ENCODE measurements around the gene LRRC9.
"Not testable (repeated sequence)": the region's sequence is repeated elsewhere in the genome, so short reads cannot be mapped to it uniquely, and the experiment has no call there.

The LRRC9 gene

DNA sequence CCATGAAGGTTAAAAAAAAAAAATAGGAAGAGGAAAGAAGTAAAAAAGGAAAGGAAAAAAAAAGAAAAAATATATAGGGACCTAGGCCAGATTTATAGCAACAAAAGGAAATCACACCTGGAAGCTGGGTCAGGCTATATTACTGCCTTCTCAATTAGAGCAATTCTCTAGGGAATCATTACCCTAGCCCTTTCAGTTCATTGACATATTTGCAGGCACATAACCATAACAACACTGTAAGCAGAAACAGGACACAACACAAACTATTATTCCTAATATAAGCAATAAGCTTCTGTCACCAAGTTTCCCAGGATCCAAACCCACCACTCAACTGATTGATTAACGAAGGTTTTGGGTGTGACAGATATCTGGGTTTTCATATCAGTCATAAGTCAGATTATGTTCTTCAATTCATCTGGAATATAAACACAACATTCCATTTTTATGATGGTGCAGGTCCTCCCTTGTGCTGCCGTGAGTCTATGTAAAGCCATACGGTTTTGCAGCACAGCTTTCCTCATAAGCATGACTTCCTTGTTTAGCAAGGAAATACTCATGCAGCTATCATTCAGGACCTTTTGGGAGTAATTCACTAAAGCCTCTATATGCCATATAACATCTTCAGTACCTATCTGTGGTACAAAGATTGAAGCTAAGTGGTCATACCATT lies 176.0 kb downstream of the LRRC9 start:
- H3K27ac ChIP-seq: no peak overlapping the region
- TF ChIP-seq, protein P1, sequence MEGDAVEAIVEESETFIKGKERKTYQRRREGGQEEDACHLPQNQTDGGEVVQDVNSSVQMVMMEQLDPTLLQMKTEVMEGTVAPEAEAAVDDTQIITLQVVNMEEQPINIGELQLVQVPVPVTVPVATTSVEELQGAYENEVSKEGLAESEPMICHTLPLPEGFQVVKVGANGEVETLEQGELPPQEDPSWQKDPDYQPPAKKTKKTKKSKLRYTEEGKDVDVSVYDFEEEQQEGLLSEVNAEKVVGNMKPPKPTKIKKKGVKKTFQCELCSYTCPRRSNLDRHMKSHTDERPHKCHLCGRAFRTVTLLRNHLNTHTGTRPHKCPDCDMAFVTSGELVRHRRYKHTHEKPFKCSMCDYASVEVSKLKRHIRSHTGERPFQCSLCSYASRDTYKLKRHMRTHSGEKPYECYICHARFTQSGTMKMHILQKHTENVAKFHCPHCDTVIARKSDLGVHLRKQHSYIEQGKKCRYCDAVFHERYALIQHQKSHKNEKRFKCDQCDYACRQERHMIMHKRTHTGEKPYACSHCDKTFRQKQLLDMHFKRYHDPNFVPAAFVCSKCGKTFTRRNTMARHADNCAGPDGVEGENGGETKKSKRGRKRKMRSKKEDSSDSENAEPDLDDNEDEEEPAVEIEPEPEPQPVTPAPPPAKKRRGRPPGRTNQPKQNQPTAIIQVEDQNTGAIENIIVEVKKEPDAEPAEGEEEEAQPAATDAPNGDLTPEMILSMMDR (conservative IDR thresholded peaks at IDR 0.05): no peak
- TF ChIP-seq ZFX (IDR thresholded peaks at IDR 0.05): no peak

DNA sequence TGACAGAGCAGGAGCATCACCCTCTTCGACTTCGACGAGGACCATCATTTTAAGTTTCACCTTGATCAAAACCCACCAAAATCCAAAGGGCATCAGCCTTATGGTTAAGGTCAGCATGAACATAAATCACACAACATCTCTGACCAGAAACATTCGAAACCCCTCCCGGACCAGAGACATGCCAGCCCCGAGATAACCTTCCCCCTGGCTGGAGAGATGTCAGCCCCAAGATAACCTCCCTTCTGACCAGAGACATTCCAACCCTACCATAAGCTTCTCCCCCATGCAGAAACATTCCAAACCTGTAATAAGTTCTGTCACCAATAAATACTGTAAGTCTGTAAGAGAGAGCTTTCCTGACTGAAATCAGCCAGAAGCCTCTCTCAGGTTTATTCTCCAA lies 178.0 kb downstream of the LRRC9 start:
- no peak for TF ChIP-seq ZFX (IDR thresholded peaks at IDR 0.05)
- TF ChIP-seq, protein P1 (conservative IDR thresholded peaks at IDR 0.05): no peak
- no peak overlapping the region for H3K27ac ChIP-seq

GRCh38 chr14:60099855-60100254 lies 179.9 kb downstream of the LRRC9 start:
- H3K27ac ChIP-seq: not testable (repeated sequence)

- no peak overlapping the region for H3K27ac ChIP-seq
- no peak for TF ChIP-seq ZFX (IDR thresholded peaks at IDR 0.05)
- TF ChIP-seq, protein P1 (conservative IDR thresholded peaks at IDR 0.05): no peak
Observed at GRCh38 chr14:60101786-60102185, 181.8 kb downstream of the LRRC9 start.

DNA sequence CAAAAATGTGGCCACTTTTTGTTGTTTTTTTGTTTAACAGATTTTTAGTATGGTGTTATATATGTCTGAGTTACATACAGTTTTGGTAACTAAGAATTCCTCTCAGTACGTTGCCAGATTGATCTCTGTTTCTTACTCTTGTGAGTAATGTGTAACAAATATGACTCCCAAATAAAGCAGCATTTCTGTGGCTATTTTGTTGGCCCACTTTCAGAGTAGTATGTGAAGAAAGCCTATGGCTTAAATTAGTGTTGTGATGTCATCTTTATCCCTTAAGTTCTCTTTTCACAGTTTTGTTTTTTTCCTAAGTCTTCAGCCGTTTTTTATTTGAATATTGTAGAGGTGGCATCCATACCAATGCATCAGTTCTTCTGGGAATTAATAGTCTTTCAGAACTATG lies 182.4 kb downstream of the LRRC9 start:
- TF ChIP-seq, protein P1 (conservative IDR thresholded peaks at IDR 0.05): no peak
- TF ChIP-seq ZFX (IDR thresholded peaks at IDR 0.05): no peak

GRCh38 chr14:60106339-60106738 lies 186.4 kb downstream of the LRRC9 start:
- no peak for TF ChIP-seq ZFX (IDR thresholded peaks at IDR 0.05)
- TF ChIP-seq, protein P1 (conservative IDR thresholded peaks at IDR 0.05): no peak
- no peak overlapping the region for H3K27ac ChIP-seq

More for the DNA sequence above, 182.4 kb downstream of the LRRC9 start:
- no peak overlapping the region for H3K27ac ChIP-seq

DNA sequence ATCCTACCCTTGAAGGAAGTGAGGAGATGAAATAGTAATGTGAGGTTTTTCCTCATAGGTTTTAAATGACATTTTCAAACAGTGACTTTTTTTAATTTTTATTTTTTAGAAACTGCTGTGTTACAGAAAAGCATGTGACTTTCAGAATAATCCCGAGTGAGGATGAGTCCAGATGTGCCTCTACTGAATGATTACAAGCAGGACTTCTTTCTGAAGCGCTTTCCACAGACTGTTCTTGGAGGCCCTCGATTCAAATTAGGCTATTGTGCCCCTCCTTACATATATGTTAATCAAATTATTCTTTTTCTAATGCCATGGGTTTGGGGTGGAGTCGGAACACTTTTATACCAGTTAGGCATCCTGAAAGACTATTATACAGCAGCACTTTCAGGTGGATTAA lies 187.5 kb downstream of the LRRC9 start:
- H3K27ac ChIP-seq: no peak overlapping the region
- TF ChIP-seq ZFX (IDR thresholded peaks at IDR 0.05): no peak
- TF ChIP-seq, protein P1 (conservative IDR thresholded peaks at IDR 0.05): no peak

DNA sequence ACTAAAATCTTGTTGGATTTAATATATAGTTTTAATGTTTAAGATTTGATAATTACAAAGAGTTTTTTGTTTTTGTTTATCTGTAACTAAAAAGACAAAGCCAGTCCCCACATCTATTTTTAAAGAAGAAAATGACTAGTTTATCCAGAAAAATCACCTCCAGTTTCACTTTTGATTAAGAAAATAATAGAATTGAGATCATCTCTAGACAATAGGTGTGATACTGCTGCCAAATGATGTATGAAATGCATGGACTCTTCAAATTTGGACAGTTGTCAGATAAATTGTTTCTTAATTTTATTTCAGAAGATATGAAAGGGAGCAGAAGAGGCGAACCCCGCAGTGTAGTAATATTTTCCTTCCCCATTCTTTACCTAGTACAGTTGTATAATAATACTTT lies 191.8 kb downstream of the LRRC9 start:
- H3K27ac ChIP-seq: no peak overlapping the region

More for the DNA sequence above, 191.8 kb downstream of the LRRC9 start:
- TF ChIP-seq ZFX (IDR thresholded peaks at IDR 0.05): no peak
- TF ChIP-seq, protein P1 (conservative IDR thresholded peaks at IDR 0.05): no peak
